Fibroblast of pulmonary artery (primary cell): ENCODE data around the gene WDR36.
"Not testable (repeated sequence)": the region's sequence is repeated elsewhere in the genome, so short reads cannot be mapped to it uniquely, and the experiment has no call there.

Source experiments
- DNase-seq: peaks from one replicate; pipeline ENCODE4 v3.0.0-alpha.2; 2010; ENCODE audit warnings: low read depth
- H3K4me3 ChIP-seq: replicated peaks from 2 replicates; pipeline ENCODE4 v1.5.1; 2011; ENCODE audit warnings: low read depth, mild to moderate bottlenecking, control low read depth, low read length, moderate library complexity
- CTCF ChIP-seq: IDR thresholded peaks from 2 replicates; pipeline ENCODE4 v1.5.1; 2011; ENCODE audit warnings: mild to moderate bottlenecking, control low read depth, low read length, inconsistent platforms; ENCODE audit errors: missing control alignments

The WDR36 gene

GRCh38 chr5:111134087-111134486 is 41.9 kb downstream of the WDR36 start:
- TF ChIP-seq CTCF, result no peak
- peak; percentile 74 for DNase-seq
- no peak overlapping the region for H3K4me3 ChIP-seq

- no peak overlapping the region for H3K4me3 ChIP-seq
- no peak for DNase-seq
- no peak for TF ChIP-seq CTCF
Measured at GRCh38 chr5:111134864-111135263, 42.7 kb downstream of the WDR36 start.

GRCh38 chr5:111135363-111135762 is 43.2 kb downstream of the WDR36 start:
- DNase-seq, result no peak
- no peak for TF ChIP-seq CTCF
- no peak overlapping the region for H3K4me3 ChIP-seq

GRCh38 chr5:111135946-111136345 is 43.8 kb downstream of the WDR36 start:
- H3K4me3 ChIP-seq, result no peak overlapping the region
- peak; percentile 46 for DNase-seq
- TF ChIP-seq CTCF, result no peak

- TF ChIP-seq CTCF, result no peak
- no peak overlapping the region for H3K4me3 ChIP-seq
- no peak for DNase-seq
Measured at GRCh38 chr5:111138096-111138495, 45.9 kb downstream of the WDR36 start.

- DNase-seq, H3K4me3 ChIP-seq: not testable (repeated sequence)
Measured at GRCh38 chr5:111141471-111141870, 49.3 kb downstream of the WDR36 start.

GRCh38 chr5:111142932-111143331 is 50.8 kb downstream of the WDR36 start:
- TF ChIP-seq CTCF, result no peak
- H3K4me3 ChIP-seq, result no peak overlapping the region
- peak; percentile 26 for DNase-seq

- TF ChIP-seq CTCF, result no peak
- H3K4me3 ChIP-seq, result no peak overlapping the region
- peak; percentile 98 for DNase-seq
Measured at GRCh38 chr5:111143910-111144309, 51.8 kb downstream of the WDR36 start.
